Measurements from ENCODE around the gene R3HCC1L.

The R3HCC1L gene

GRCh38 chr10:98260350-98260749 lies 125.9 kb downstream of the R3HCC1L start:
- DNase-seq (ENCODE audit: low read depth in 2 of 2): no peak

GRCh38 chr10:98260752-98261151 lies 126.3 kb downstream of the R3HCC1L start:
- no peak for DNase-seq (ENCODE audit: low read depth in 2 of 2)

DNA sequence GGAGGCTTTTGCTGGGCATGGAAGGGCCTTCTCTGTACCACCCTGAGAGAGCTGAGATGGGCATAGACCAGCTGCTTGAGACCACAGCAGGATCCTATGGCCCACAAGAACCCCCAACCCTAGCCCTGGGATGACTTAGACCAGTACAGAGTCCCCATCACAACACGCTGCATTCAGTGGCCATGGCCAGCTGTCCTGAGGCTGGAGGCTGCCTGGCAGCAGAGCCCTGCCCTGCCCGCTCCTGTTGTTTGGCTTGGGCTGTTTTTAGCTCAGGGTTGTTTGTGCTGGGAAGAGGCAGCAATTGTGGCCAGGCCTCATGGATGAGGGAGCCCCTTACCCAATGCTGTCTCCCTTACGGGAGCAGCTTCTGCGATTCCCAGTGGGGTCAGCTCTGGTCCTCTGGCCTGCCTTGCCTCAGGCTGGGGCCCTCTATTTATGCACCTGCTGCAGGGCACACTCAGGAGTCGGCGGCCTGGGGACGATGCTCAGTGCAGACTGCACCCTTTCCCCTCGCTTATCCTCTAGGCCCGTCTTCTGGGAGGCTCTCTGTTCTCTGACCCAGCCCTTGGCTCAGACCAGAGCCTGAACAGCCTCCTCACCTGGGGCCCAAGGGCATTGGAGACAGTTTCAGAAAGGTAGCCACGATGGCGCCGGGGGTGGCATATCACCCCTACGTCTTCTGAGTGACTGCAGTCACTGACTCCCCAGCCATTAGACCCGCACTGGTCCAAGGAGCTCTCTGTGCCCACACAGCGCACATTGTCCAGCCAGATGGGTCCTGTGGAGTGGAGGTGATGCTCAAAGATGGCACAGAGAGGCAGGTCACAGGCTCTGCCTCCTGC lies 127.2 kb downstream of the R3HCC1L start:
- DNase-seq (ENCODE audit: low read depth in 2 of 2): no peak

DNA sequence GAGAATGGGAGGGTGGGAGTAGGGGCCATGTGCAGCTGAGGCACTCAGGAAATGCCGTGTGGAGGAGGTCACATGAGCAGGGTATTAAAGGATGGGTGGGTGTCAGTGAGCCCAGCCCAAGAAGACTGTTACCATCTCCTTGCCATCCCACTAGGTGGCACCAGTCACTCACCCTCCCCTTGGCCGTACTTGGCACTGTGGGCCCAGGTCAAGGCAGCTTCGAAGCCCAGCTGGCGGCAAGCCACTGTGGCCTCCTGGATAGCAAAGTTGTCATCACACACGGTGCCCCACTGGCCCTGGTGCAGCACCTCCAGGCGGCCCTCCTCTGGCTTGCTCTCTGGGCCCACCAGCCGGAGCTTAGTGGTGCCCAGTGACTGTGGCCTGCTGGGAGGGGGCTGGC lies 128.1 kb downstream of the R3HCC1L start:
- no peak for DNase-seq (ENCODE audit: low read depth in 2 of 2)

- DNase-seq (ENCODE audit: low read depth in 2 of 2): no peak
These were observed 128.6 kb downstream of the R3HCC1L start for GRCh38 chr10:98263088-98263487.

DNA sequence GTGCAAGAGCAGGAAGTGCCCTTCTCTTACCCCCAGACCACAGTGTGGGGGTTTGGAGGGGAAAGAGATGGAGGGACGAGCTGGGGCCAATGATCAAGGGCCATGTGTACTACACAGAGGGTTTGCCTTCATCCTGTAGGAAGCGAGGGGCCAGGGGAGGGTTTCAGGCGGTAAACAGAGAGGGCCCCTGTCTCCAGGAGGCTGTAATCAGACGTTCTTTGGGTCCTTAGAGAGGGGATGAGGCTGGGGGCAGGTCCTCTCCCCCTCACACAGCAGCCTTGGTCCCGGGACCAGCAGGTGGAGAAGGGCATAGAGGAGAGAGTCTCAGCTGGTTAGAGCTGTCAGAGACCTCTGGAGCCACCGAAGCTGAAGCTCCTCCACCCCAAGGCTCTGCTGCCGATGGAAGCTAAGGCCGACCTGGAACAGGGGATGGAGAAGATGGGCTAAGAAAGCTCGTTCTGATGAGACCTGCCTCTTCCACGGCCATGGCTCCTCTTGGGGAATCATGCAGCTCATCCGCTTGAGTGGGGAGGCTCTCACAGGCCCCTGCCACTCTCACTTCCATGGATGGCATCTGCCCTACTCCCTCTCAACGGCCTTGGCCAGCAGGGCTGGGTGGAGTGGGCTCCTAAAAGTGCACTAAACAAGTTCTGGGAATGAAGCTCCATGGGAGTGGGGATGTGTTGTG lies 130.1 kb downstream of the R3HCC1L start:
- DNase-seq (ENCODE audit: low read depth in 2 of 2): no peak

DNA sequence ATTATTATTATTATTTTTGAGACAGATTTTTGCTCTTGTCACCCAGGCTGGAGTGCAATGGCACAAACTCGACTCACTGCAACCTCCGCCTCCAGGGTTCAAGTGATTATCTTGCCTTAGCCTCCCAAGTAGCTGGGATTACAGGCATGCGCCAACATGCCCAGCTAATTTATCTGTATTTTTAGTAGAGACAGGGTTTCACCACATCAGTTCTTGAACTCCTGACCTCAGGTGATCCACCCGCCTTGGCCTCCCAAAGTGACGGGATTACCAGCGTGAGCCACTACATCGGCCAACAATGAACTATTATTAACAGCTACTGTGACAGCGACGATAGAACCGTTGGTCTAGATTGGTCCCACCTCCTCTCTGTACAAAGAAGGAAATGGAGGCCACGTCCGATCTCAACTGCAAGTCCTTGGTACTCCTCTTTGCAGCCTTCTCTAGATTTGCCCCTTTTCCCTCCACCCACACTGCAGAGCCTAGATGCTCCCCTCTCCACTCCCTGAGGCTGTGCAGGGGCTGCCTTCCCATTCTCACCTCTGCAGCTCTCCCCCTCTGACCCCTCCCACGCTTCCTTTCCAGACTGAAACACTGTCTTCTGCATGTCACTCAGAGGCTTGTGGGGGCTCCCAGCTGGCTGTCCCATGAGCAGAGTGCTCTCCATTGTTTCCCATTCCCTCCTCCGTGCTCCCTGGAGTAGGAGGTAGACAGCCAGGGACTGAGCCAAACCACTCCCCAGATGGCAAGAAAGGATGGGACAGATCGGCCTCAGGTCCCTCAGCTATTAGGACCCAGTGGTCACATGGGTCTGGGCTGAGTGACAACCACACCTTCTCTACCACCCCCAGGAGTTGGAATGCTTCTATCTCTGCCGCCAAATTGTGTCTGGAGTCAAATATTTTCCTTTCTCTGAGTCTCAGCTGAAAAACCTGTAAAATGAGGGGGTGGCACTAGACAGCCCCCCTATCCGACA lies 131.2 kb downstream of the R3HCC1L start:
- no peak for DNase-seq (ENCODE audit: low read depth in 2 of 2)

GRCh38 chr10:98266647-98267046 lies 132.2 kb downstream of the R3HCC1L start:
- no peak for DNase-seq (ENCODE audit: low read depth in 2 of 2)

DNA sequence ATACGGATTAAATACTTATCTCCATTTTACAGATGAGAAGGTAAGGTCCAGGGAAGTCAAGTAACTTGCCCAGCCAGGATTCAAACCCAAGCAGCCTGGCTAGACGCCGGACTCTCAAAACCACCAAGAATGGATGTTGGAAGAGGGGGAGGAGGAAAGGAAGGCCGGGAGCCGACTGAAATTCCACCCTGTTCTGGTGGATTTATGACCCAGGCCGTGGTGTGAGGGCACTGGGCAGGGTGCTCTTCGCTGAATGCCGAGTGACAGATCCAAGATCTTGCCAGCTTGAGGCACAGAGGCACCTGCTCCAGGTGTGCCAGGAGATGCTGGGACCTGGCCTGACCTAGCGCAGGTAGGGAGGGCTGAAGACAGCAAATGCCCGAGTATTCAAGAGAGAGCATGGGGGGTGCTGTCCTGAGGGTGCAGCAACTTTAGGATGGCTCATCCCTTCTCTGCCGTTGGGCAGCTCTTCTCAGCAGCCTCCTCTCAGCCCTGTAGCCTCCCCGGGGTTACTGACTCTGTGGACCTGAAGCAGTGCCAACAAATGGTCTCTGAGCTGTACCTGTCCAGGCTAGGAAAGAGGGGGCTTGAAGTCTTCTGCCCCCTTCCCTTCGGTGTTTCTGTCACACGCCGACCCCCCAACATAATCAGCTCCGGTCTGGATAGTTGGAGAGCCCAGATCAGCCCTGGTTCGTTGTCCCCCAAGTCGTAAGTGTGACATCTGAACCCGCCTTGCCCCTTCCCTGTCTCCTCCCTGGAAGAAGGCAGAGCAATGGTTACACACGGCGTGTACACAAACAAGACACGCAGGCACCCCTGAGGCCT lies 132.8 kb downstream of the R3HCC1L start:
- DNase-seq (ENCODE audit: low read depth in 2 of 2): no peak

DNA sequence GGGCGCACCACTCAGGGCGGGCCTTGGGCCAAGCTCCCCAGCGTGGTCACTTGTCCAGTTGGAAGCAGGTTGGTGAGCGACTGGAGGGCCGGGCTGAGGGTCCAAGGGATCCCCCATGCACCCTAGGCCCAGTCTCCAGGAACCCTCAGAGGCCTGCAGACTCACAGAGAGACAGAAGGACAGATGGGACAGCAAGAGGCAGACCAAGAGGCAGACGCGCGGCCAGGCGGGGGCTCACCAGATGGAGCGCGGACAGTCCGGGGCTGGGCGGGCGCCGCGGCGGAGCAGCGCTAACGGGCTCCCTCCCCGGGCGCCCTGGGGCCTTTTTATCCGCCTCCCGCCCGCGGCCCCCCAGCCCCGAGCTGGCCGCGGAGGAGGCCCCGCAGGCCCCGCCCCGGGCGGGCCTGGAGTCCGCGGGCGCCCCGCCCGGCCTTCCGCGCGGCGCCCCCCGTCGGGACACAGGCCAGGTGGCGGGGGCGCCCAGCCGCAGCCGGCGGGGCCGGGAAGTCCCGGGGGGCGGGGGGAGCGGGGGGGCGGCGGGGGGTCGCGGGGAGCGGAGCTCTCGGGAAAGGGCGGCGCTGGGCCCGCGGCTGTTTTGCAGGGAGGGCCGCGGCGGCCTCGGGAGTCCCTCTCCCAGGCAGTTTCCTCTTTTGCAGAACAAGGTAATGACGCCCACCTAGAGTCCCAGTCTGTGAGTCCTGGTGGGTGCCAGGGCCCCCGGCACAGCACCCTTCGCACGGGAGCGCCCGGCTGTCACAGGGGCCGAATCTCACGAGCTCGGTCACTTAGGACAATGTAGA lies 133.6 kb downstream of the R3HCC1L start, which contains the start of gene LOXL4:
LOXL4 (minus strand) TSS at position 301 of the 800 bp plus-strand sequence. CDS start 5,175 bp downstream, outside the sequence.
- no peak for DNase-seq (ENCODE audit: low read depth in 2 of 2)

GRCh38 chr10:98268694-98269431 lies 134.4 kb downstream of the R3HCC1L start:
- DNase-seq (ENCODE audit: low read depth in 2 of 2): no peak

GRCh38 chr10:98269435-98269912 lies 135.0 kb downstream of the R3HCC1L start:
- no peak for DNase-seq (ENCODE audit: low read depth in 2 of 2)

GRCh38 chr10:98270073-98270740 lies 135.8 kb downstream of the R3HCC1L start:
- DNase-seq (ENCODE audit: low read depth in 2 of 2): no peak

DNA sequence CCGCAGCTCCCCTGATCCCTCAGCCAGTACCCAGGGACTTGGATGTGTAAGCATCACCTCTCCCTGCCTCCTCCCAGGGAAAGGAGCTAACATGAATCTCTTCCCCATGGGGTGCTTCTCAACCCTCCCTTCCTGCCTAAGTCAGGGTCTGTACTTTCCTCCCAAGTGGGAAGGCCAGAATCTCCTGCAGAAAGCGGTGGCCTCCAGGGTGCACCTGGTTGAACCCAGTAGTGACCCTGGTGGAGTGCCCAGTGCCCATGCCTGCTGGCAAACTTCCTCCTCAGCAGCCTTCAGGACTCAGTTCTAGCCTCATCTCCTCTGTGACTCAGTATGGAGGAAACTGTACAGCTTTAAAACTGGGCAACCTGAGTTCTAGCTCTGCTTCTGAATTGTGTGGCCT lies 136.3 kb downstream of the R3HCC1L start:
- no peak for DNase-seq (ENCODE audit: low read depth in 2 of 2)

DNA sequence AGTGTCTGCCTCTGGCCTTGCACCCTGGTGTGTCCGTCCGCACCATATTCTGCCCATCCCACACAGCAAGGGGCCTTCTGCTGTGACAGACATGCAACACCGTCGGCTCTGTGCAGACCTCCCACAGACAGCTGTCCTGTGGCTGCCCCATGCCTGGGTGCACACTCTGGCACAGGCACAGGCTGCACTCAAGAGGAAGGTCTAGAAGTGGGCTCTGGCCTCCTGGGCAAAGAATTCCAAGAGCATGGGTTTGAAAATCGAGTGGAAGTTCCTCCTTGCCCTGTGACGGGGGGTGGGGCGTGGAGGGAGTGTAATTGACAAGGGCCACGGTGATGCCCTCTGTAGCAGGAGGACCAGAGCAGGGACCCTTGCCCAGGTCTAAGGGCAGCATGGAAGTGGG lies 137.8 kb downstream of the R3HCC1L start:
- no peak for DNase-seq (ENCODE audit: low read depth in 2 of 2)

DNA sequence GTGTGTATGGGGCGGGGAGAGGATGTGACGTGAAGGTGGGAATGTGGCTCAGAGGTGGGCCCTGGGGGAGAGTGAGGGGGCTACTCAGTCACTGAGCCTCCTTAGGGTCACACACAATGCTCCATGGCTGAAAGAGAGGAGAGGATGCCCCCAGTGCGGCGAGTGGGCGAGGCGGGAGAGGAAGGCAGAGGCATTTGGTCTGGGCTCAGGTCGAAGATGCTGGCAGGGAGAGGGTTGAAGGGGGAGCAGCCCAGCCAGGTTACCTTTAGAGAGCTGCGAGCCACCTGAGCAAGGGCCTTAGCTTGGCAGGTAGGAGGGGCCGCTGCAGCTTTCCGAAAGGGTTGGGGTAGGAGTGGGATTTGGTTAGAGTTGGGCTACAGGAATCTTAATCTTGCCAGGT lies 138.2 kb downstream of the R3HCC1L start:
- DNase-seq (ENCODE audit: low read depth in 2 of 2): no peak

DNA sequence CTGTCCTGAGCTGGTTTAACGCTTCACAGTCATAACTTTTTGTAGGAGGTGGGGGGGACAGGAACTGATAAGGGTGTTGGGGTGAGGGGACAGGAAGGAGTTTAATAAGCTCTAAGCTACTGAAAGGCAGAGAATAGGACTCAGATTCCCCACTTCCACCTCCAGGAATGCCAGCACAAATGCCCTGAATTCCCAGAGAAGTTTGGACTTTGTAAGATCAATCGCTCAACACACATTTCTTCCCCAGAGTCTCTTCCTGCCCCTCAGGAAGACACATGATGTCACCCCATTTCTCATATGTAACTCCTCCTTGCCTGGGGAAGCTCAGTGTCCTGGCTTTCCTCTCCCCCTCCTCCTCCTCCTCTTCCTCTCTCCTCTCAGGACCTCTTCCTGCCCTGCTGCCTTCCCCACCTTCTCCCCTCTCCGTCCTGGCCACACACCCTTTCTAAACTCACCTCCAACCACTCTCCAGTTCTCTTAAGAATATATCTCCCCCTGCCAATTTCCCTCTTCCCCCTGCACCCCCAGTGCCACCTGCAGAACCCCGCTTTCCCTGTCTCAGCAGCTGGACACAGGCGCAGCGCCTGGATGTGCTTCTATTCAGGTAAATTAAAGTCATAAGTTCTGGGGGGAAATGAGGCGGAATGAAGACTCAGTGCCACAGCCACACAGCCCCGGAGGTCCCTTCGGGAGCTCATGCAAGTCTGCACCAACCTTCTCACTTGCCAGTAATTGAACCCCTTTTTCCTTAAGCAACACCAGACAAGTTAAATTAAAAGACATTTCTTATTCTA lies 138.8 kb downstream of the R3HCC1L start:
- DNase-seq (ENCODE audit: low read depth in 2 of 2): no peak

DNA sequence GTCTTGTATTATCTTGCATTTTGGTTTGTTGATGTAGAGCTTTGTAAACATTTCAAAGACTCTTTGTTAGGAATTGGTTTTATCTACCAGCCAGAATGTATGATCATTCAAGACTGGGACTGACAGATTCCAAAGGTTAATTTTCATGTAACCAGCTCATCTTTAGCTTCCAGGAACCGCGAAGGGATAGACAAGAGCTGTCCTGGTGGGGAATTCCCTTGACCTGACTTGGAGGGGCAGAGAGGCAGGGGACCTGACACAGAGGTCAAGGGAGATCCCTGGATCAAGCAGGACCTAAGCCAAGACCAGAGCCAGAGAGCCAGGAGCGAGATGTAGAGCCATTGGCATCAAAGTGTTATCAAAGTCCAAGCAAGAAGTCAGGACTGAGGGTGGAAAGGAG lies 140.1 kb downstream of the R3HCC1L start:
- DNase-seq (ENCODE audit: low read depth in 2 of 2): no peak

Data from stimulated activated CD4-positive, alpha-beta T cell treated with anti-CD3 and anti-CD28 coated beads, Interleukin-1b, Interleukin-23, amount 100 ng/mL, for 4 hours (primary cell).